MM.1S (cell line): ENCODE results near the gene WDFY2.

Experiments used
- DNase-seq: peaks from one replicate; pipeline ENCODE4 v3.0.0-alpha.2; 2015
- H2AFZ ChIP-seq: fragments of 300-600 bp; sonication (generic); 2 replicates; pipeline ENCODE4 v1.6.0; 2016; ENCODE audit warnings: antibody characterized with exemption, low read length
- H3F3A ChIP-seq: fragments of 300-600 bp; sonication (generic); 2 replicates; pipeline ENCODE4 v1.6.1; 2016; ENCODE audit warnings: mild to moderate bottlenecking, antibody characterized with exemption, low read length, moderate library complexity, mixed read lengths; ENCODE audit not compliant: insufficient read depth
- H3K27ac ChIP-seq: fragments of 300-600 bp; sonication (generic); 2 replicates; pipeline ENCODE4 v1.5.1; 2016; ENCODE audit warnings: mild to moderate bottlenecking, low read length
- H3K27me3 ChIP-seq: fragments of 300-600 bp; sonication (generic); replicated peaks from 2 replicates; pipeline ENCODE4 v1.6.0; 2016; ENCODE audit warnings: low read length; ENCODE audit not compliant: insufficient read depth
- H3K36me3 ChIP-seq: fragments of 300-600 bp; sonication (generic); replicated peaks from 2 replicates; pipeline ENCODE4 v1.6.1; 2016; ENCODE audit warnings: mild to moderate bottlenecking, low read length, mixed read lengths; ENCODE audit not compliant: insufficient read depth
- H3K4me1 ChIP-seq: fragments of 300-600 bp; sonication (generic); 2 replicates; pipeline ENCODE4 v1.6.1; 2016; ENCODE audit warnings: low read length, mixed read lengths
- H3K4me2 ChIP-seq: fragments of 300-600 bp; sonication (generic); 2 replicates; pipeline ENCODE4 v1.6.0; 2016; ENCODE audit warnings: low read depth, low read length
- H3K4me3 ChIP-seq: fragments of 300-600 bp; sonication (generic); 2 replicates; pipeline ENCODE4 v1.5.1; 2016; ENCODE audit warnings: low read length, mixed read lengths
- H3K79me2 ChIP-seq: fragments of 300-600 bp; sonication (generic); 2 replicates; pipeline ENCODE4 v1.6.1; 2016; ENCODE audit warnings: mixed run types, low read length, mixed read lengths
- H3K9ac ChIP-seq: fragments of 300-600 bp; sonication (generic); 2 replicates; pipeline ENCODE4 v1.6.1; 2016; ENCODE audit warnings: low read length, mixed read lengths
- H3K9me2 ChIP-seq: fragments of 300-600 bp; sonication (generic); replicated peaks from 2 replicates; pipeline ENCODE4 v1.6.1; 2016; ENCODE audit warnings: mild to moderate bottlenecking, low read length, mixed read lengths; ENCODE audit not compliant: insufficient read depth
- H3K9me3 ChIP-seq: fragments of 300-600 bp; sonication (generic); replicated peaks from 2 replicates; pipeline ENCODE4 v1.6.1; 2016; ENCODE audit warnings: mild to moderate bottlenecking, low read length, mixed read lengths; ENCODE audit not compliant: insufficient read depth
- H4K20me1 ChIP-seq: fragments of 300-600 bp; sonication (generic); 2 replicates; pipeline ENCODE4 v1.6.1; 2016; ENCODE audit warnings: mild to moderate bottlenecking, low read length, moderate library complexity, mixed read lengths; ENCODE audit not compliant: insufficient read depth
- CTCF ChIP-seq: fragments of 300-600 bp; sonication (generic); IDR thresholded peaks from 2 replicates; pipeline ENCODE4 v1.5.1; 2016; ENCODE audit warnings: antibody characterized with exemption, low read length, mixed read lengths
- EZH2 ChIP-seq: fragments of 300-600 bp; sonication (generic); optimal IDR thresholded peaks from 2 replicates; pipeline ENCODE3; 2017; ENCODE audit warnings: low read depth, mild to moderate bottlenecking, antibody characterized with exemption, low read length, mixed read lengths
- EZH2phosphoT487 ChIP-seq: fragments of 300-600 bp; sonication (generic); IDR thresholded peaks from 2 replicates; pipeline ENCODE4 v1.6.1; 2018; ENCODE audit warnings: antibody characterized with exemption, low read length

The WDFY2 gene

GRCh38 chr13:51770681-51771417 is 186.6 kb downstream of the WDFY2 start:
- no peak for DNase-seq

DNA sequence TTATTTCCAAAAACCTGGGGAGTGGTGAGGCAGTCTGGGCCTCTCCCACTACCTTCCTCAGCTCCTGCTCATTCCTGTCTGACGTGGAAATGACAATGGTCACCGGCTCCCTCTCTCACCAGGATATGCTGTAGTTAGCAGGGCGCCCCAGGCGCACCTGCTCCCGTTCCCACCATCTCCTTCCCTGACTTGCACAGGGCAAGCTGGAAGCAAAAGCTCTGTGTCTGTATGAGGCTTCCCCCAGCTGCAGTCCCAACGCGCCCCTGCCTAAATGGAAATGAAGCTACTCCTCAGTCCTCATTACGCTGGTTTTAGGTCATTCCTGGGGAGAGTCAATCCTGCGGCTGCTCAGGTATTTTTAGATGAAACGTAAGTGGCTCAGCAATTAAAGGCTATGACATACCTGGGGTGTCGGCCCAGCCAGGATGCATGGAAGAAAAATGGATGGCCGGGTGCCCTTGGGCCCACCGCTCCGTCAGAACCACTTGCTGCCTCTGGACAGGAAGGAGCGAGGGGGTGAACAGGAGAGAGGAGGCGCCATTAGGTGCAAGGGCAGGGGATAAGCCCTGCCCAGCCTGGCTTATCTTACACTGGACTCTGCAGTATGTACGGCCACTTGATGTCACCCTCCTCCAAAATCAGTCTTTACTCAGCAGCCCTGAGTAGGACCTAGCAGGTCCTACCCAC is 187.3 kb downstream of the WDFY2 start:
- no peaks in the 10 kb centered on the region for H3F3A ChIP-seq
- H3K4me2 ChIP-seq = no peak overlapping the region
- no peak overlapping the region for H2AFZ ChIP-seq
- H3K4me1 ChIP-seq = no peaks in the 10 kb centered on the region
- no peak for DNase-seq
- H3K9me3 ChIP-seq = no peaks in the 10 kb centered on the region
- no peaks in the 10 kb centered on the region for H3K36me3 ChIP-seq
- H3K9me2 ChIP-seq = no peaks in the 10 kb centered on the region
- H3K9ac ChIP-seq = no peak overlapping the region
- no peaks in the 10 kb centered on the region for H3K27me3 ChIP-seq
- H3K27ac ChIP-seq = no peak overlapping the region
- TF ChIP-seq EZH2phosphoT487 = no peak
- no peak for TF ChIP-seq EZH2
- no peak for TF ChIP-seq CTCF
- no peak overlapping the region for H3K4me3 ChIP-seq
- no peaks in the 10 kb centered on the region for H3K79me2 ChIP-seq
- no peaks in the 10 kb centered on the region for H4K20me1 ChIP-seq

More at GRCh38 chr13:51770681-51771417, 186.6 kb downstream of the WDFY2 start:
- Histone ChIP-seq H3F3A (no peaks in the 10 kb centered on the region), H3K36me3 (no peaks in the 10 kb centered on the region), H3K4me2 (no peak overlapping the region), H4K20me1 (no peaks in the 10 kb centered on the region), H2AFZ (no peak overlapping the region), H3K79me2 (no peaks in the 10 kb centered on the region), H3K9ac (no peak overlapping the region), H3K27me3 (no peaks in the 10 kb centered on the region), H3K9me3 (no peaks in the 10 kb centered on the region), H3K4me3 (no peak overlapping the region), H3K4me1 (no peaks in the 10 kb centered on the region), H3K9me2 (no peaks in the 10 kb centered on the region), H3K27ac (no peak overlapping the region)
- TF ChIP-seq EZH2 = no peak
- no peak for TF ChIP-seq EZH2phosphoT487
- TF ChIP-seq CTCF = no peak

- Histone ChIP-seq H3K9ac (no peak overlapping the region), H3K9me2 (no peaks in the 10 kb centered on the region), H4K20me1 (no peaks in the 10 kb centered on the region), H2AFZ (no peak overlapping the region), H3K27me3 (no peaks in the 10 kb centered on the region), H3K36me3 (no peaks in the 10 kb centered on the region), H3K4me2 (no peak overlapping the region), H3K9me3 (no peaks in the 10 kb centered on the region), H3K79me2 (no peaks in the 10 kb centered on the region), H3K27ac (no peak overlapping the region), H3F3A (no peaks in the 10 kb centered on the region), H3K4me1 (no peaks in the 10 kb centered on the region), H3K4me3 (no peak overlapping the region)
- no peak for TF ChIP-seq CTCF
- no peak for TF ChIP-seq EZH2
- TF ChIP-seq EZH2phosphoT487 = no peak
- DNase-seq = no peak
Measured at GRCh38 chr13:51772105-51772455, 187.8 kb downstream of the WDFY2 start.
